Lower leg skin (tissue), 4 donors: ENCODE results near the gene ATP13A1. TPM values are rescaled to one million over a fixed set of nuclear protein-coding genes. Genes with fewer than 3 reads are reported as not detected.
"Not testable (repeated sequence)": the region's sequence is repeated elsewhere in the genome, so short reads cannot be mapped to it uniquely, and the experiment has no call there.

Source experiments
- DNase-seq, 2 donors: peaks; one replicate each; pipeline ENCODE4 v3.0.0-alpha.2; 2019; ENCODE audit warnings: low spot score in 2 of 2
- H3K4me3 ChIP-seq: fragments of 200-600 bp; sonication (generic); 2 replicates; pipeline ENCODE4 v1.5.1; 2017; ENCODE audit warnings: mild to moderate bottlenecking, low read depth; ENCODE audit not compliant: poor library complexity, severe bottlenecking
- CTCF ChIP-seq, 3 donors: fragments of 450-650 bp; IDR thresholded peaks; one replicate each; pipeline ENCODE4 v1.5.1; 2016; ENCODE audit warnings: antibody characterized with exemption in 3 of 3, mild to moderate bottlenecking in 3 of 3, moderate library complexity in 2 of 3
- POLR2A ChIP-seq, 2 donors: fragments of 450-650 bp; IDR thresholded peaks; one replicate each; pipeline ENCODE4 v1.6.1; 2016 to 2017; ENCODE audit warnings: antibody characterized with exemption in 2 of 2, mild to moderate bottlenecking in 1 of 2, moderate library complexity in 1 of 2
- WGBS, 2 donors: methylation state at CpG; one replicate each; pipeline ENCODE4 v1.1.5; 2018; 5-methylcytosine and 5-hydroxymethylcytosine counted together
- intact Hi-C: fragments of 100-400 bp; cut with DNase I; formaldehyde crosslinking; loops from one replicate; pipeline ENCODE4 v1.15.0; 2023; ENCODE audit warnings: low total_unique reads
- total RNA-seq, 4 donors: library from RNA; depleted of rRNA; stranded (reverse); fragments of >200 nt; gene quantifications; one replicate each; pipeline ENCODE4 v1.1.0, GENCODE V29; 2016

The ATP13A1 gene
- total RNA-seq, 4 donors from 2014 or later: 60.8 to 162 (median 109) TPM

GRCh38 chr19:19615086-19615485 is 48.4 kb downstream of the ATP13A1 start:
- no peak overlapping the region for H3K4me3 ChIP-seq
- no peak for TF ChIP-seq POLR2A (IDR thresholded peaks at IDR 0.05)
- TF ChIP-seq CTCF (IDR thresholded peaks at IDR 0.05): no peak
- intact Hi-C loops: no loop called here
- WGBS, 2 donors: 86 to 87% methylated on average over 3 of the region's 3 CpGs
- DNase-seq: no peak

- whole genome bisulfite sequencing, 2 donors: 27 to 52% methylated on average over 4 of the region's 4 CpGs
- no peak for DNase-seq
- TF ChIP-seq CTCF (IDR thresholded peaks at IDR 0.05): no peak
- TF ChIP-seq POLR2A (IDR thresholded peaks at IDR 0.05): no peak
- H3K4me3 ChIP-seq: no peak overlapping the region
- intact Hi-C loops: no loop called here
Observed at GRCh38 chr19:19613506-19613905, 50.0 kb downstream of the ATP13A1 start.

GRCh38 chr19:19610376-19611202 is 52.9 kb downstream of the ATP13A1 start:
- no peak for DNase-seq
- WGBS, 2 donors: 78 to 80% methylated on average over 10 of the region's 10 CpGs
- H3K4me3 ChIP-seq: no peak overlapping the region
- TF ChIP-seq CTCF (IDR thresholded peaks at IDR 0.05) (no peak), POLR2A (IDR thresholded peaks at IDR 0.05) (no peak)
- intact Hi-C loops: no loop called here

GRCh38 chr19:19606686-19607085 is 56.8 kb downstream of the ATP13A1 start:
- H3K4me3 ChIP-seq, DNase-seq, intact Hi-C loops: not testable (repeated sequence)
- 85 to 90% methylated on average over 8 of the region's 8 CpGs for WGBS, 2 donors

GRCh38 chr19:19606021-19606420 is 57.5 kb downstream of the ATP13A1 start:
- 38% methylated on average over 1 of the region's 1 CpG for WGBS, 2 donors
- H3K4me3 ChIP-seq: no peak overlapping the region
- TF ChIP-seq POLR2A (IDR thresholded peaks at IDR 0.05) (no peak), CTCF (IDR thresholded peaks at IDR 0.05) (no peak)
- intact Hi-C loops: no loop called here
- DNase-seq: no peak

- DNase-seq: no peak
- intact Hi-C loops: no loop called here
- no peak overlapping the region for H3K4me3 ChIP-seq
- TF ChIP-seq POLR2A (IDR thresholded peaks at IDR 0.05): no peak
- no peak for TF ChIP-seq CTCF (IDR thresholded peaks at IDR 0.05)
- WGBS, 2 donors: 41 to 49% methylated on average over 3 of the region's 3 CpGs
Observed at GRCh38 chr19:19602713-19603324, 60.7 kb downstream of the ATP13A1 start.
